ENCODE data around the gene CASP5.
A peak's percentile ranks its signal among the peaks of the same experiment; 100 is the strongest.
"Not testable (repeated sequence)": the region's sequence is repeated elsewhere in the genome, so short reads cannot be mapped to it uniquely, and the experiment has no call there.

The CASP5 gene

DNA sequence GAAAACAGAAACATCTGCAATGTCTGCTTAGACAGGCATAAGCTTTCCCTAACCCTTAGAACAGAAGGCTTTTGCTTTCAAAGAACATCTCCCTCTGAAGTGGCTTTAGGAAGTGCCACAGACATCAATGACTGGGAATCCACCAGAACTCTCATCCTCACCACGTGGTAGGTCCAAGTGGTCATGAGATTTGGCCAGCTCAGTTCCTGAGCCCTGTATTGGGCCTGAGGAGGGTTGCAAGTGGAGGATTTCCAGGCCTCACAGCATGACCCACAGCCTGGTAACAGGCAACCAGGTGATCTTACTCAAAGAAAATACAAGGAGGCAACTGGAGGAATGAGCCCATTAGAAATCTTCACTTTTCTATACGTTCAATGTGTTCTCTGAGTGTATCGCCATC is 10.4 kb upstream of the CASP5 start:
- no peak for DNase-seq

DNA sequence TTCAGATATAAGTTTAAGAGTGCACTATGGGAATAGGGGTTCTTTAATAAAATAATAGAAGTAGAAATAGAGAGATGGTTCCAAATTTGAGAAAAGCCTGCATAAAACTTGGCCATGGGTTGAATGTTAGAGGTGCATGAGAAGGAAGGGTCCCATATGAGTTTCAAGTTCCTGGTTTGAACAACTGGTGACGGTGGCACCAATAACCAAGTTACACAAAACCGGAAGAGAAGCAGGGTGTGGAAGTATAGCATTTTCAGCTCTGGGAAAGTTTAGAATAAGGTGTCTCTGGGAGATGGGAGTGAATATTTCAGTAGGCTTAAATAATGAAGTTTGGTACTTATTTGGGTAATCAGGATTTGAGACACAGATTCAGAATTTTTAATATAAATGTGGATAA is 9.5 kb upstream of the CASP5 start:
- no peak for DNase-seq

GRCh38 chr11:105027678-105028077 is 4.7 kb upstream of the CASP5 start:
- no peak for DNase-seq

DNA sequence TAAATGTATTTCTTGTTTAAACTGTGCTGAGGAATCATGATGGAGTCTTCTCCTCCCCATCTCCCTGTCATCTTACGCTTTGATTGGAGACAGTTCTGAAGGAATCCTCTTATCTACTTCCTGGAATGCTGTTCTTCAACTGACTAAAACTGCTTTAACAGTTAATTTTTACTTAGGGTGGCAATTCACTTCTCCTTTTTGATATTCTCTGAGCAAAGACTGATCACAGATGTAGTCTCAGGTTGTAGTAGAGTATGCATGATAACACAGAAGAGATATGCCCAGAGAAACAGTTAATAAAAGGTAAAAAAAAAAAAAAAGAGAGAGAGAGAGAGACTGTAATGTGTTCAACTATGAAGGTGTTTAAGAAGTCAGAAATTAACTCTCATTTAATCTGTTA is 1.4 kb upstream of the CASP5 start:
- DNase-seq, result no peak

DNA sequence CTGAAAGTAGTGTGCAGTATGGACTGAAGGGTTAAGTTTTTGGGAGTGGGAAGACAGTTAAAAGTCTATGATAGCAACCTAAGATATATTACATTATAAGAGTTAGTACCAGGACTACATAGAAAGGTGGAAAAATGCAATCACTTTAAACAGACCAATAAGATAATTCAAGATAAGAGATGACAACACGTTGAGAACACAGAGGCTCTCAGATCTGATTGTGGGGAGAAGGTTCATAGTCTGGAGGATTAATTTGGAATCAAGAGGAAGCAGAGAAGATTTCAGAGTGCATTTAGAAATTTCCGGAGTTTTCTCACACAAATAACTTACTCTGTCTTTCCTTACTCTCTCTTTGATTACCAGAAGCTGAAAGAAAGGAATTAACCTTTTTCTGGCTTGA is 441 bp downstream of the CASP5 start:
- no peak for DNase-seq

DNA sequence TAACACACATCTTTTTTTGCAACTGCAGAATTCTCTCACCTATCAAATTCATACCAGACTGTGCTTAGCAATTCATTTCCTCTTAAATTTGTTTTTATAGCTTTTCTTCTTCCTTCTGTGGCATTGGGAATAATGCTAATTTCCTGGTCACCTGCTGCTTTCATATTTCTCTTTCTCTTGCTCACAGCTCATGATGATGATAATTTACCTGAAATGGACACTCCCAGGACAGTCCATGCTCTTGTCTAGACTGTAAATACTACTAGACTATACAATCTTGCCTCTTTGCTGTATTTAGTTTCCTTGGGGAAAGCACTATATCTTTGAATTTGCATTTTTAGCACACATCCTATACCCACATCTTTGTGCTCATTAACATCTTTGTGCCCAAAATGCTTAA is 15.5 kb downstream of the CASP5 start:
- DNase-seq, result no peak

DNA sequence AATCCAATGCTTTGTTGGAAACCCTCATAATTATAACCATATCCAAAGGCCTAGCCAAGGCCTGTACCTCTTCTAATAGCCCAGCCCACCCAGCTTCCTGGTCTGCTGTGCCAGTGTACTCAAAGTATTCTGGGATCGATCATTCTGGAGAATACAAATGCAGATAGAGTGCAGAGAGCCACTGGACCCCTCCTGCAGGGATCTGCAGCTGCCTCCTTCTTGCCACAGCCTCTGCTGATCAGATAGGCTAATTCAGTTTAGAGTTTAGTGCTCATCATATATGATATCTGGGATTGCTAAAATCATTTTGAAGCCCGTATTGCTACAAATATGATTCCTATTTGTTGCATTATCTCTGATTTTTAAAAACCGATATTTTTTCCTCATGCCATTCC is 17.5 kb downstream of the CASP5 start:
- no peak for DNase-seq

- no peak for DNase-seq
Observed at GRCh38 chr11:105004021-105004420, 18.9 kb downstream of the CASP5 start.

DNA sequence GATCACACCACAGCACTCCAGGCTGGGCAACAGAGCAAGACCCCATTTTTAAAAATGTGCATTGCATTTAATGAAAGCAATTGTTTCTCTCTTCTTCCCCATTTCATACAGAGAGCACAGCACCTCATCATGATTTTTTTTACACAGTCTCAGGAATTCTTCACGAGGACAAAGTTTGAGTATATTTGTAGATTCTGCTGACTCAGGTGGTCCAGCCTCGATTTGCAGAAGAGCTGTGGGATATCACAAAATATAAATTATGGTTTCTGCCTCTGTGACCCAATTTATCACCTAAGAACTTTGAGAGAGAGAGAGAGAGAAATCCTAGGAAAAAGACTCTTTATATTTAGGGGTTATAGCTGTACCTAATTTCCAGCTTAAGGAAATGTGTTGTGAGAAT is 19.8 kb downstream of the CASP5 start:
- no peak for DNase-seq

- DNase-seq, result no peak
Observed at GRCh38 chr11:105000797-105001196, 22.2 kb downstream of the CASP5 start.

- DNase-seq, result no peak
Observed at GRCh38 chr11:105000167-105000566, 22.8 kb downstream of the CASP5 start.

DNA sequence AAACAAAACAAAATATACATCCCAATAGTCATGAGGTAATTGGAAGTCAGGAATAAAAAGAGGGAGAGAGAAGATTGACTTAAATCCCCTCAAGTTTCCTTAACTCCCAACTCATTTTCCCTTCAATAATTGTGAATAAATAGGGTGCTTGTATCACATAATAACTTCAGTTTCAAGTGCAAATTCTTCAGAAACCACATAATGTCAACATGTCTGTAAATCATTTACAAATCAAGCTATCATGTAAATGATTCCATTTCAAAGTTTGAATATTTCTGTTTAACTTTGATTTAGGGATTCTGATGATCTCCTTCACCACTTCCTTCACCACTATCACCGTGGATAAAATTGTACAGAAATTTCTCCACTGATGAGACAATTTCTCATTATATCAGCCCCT is 23.2 kb downstream of the CASP5 start:
- DNase-seq, result no peak

DNA sequence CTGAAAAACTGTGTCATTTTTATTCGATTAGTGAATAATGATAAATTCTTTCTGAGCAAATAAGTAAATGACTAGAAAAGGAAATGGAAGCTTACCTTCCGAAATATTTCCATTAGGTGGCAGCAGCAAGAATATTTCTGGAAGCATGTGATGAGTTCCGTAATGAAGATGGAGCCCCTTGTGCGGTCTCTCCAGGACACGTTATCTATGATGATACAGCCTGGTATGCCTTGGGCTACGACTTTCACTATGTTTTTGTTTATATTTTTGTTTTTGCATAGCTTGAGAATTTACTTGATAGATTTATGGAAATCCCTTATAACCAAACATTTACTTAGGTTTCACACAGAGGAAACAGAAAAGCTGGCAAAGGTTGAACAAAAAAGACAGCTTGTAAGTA is 25.7 kb downstream of the CASP5 start:
- DNase-seq, result no peak

DNA sequence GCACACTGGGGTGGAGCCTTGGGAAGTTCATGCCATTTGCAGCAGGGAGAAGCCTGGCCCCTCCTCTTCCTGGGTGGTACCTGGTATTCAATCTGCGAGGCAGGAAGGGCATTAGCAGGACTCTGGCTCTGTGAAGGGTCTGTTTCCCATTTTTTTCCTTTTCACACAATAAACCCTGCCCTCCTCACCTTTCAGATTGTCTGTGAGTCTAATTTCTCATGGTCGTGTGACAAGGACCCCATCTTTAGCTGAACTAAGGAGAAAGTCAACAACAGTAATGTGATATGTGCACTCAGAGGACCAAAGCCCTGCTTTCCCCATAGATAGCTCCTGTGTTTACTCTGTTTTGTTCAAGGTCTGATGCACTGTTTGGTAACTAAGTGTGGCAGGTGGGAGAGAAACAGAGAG is 28.0 kb downstream of the CASP5 start:
- peak; percentile 97 for DNase-seq

DNA sequence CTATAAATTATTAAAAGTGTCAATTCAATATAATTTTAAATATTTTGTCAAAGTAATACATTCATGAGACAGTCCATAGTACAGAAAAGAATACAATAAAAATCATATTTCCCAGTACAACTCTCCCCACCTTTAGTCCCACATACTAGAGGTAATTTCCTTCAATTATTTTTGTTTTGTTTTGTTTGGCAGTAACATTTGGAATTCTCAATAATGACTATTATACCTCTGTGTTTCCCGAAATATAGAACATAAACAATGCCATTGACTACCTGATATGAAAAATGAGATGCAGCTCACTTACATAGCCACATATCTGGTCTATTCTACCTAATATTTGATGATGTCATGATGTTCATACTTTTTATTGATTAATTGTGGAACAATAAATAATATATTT is 30.2 kb downstream of the CASP5 start:
- no peak for DNase-seq

GRCh38 chr11:104991994-104992393 is 31.0 kb downstream of the CASP5 start:
- no peak for DNase-seq

GRCh38 chr11:104984808-104985207 is 38.2 kb downstream of the CASP5 start:
- DNase-seq, result no peak

GRCh38 chr11:104979839-104980238 is 43.1 kb downstream of the CASP5 start:
- no peak for DNase-seq

GRCh38 chr11:104973616-104974015 is 49.4 kb downstream of the CASP5 start:
- DNase-seq, result no peak

- not testable (repeated sequence) for DNase-seq
Observed at GRCh38 chr11:104972924-104973323, 50.0 kb downstream of the CASP5 start.

GRCh38 chr11:104970756-104971155 is 52.2 kb downstream of the CASP5 start:
- no peak for DNase-seq

- DNase-seq, result peak; percentile 73
Observed at GRCh38 chr11:104968856-104969776, 53.9 kb downstream of the CASP5 start.

- DNase-seq, result peak; percentile 57
Observed at GRCh38 chr11:104968355-104968855, 54.6 kb downstream of the CASP5 start, which contains the start of gene CASP4. TSS of gene CASP4 (minus strand) at chr11:104968574. CDS start at chr11:104968525, 49 bp downstream.

- DNase-seq, result peak; percentile 8
Observed at GRCh38 chr11:104967534-104968354, 55.2 kb downstream of the CASP5 start.

Measured in NCI-H146 (cell line).